HG02870 (cell line): ENCODE measurements around the gene IGDCC3.

ENCODE experiments used
- ATAC-seq: cut with Tn5 transposase; IDR thresholded peaks from one replicate; pipeline ENCODE4 v1.9.1; 2021; ENCODE audit warnings: mild to moderate bottlenecking, moderate library complexity; ENCODE audit not compliant: unreplicated experiment

The IGDCC3 gene

GRCh38 chr15:65302061-65302460 lies 75.7 kb downstream of the IGDCC3 start:
- no peak for ATAC-seq

- no peak for ATAC-seq
These were observed 76.8 kb downstream of the IGDCC3 start for GRCh38 chr15:65300924-65301441.

- no peak for ATAC-seq
These were observed 79.1 kb downstream of the IGDCC3 start for GRCh38 chr15:65298731-65299130.

GRCh38 chr15:65292938-65293518 lies 84.8 kb downstream of the IGDCC3 start:
- no peak for ATAC-seq

GRCh38 chr15:65290228-65290627 lies 87.6 kb downstream of the IGDCC3 start:
- no peak for ATAC-seq

- ATAC-seq, result no peak
These were observed 88.4 kb downstream of the IGDCC3 start for GRCh38 chr15:65289261-65289854.

GRCh38 chr15:65287520-65287855 lies 90.3 kb downstream of the IGDCC3 start:
- ATAC-seq, result no peak

GRCh38 chr15:65286704-65287519 lies 90.9 kb downstream of the IGDCC3 start, which contains the start of gene PARP16:
Gene PARP16, minus strand, starts transcription at chr15:65286883. Its CDS starts 457 bp downstream, at chr15:65286426.
- peak; percentile 89 for ATAC-seq

GRCh38 chr15:65286069-65286703 lies 91.6 kb downstream of the IGDCC3 start:
- ATAC-seq, result peak; percentile 37

- no peak for ATAC-seq
These were observed 92.3 kb downstream of the IGDCC3 start for GRCh38 chr15:65285291-65286068.

GRCh38 chr15:65278480-65278879 lies 99.3 kb downstream of the IGDCC3 start:
- no peak for ATAC-seq
